Spinal cord (tissue), 10 donors: Measurements from ENCODE around the gene RAB3B. TPM values are rescaled to one million over a fixed set of nuclear protein-coding genes. Genes with fewer than 3 reads are reported as not detected.
"Not testable (repeated sequence)": the region's sequence is repeated elsewhere in the genome, so short reads cannot be mapped to it uniquely, and the experiment has no call there.

Experiments used
- DNase-seq, 6 donors: peaks; one replicate each; pipeline versions ENCODE4 v3.0.0 to v3.0.0-alpha.2; 2013 to 2015; ENCODE audit warnings: low spot score in 6 of 6, low read depth in 4 of 6
- H3K27ac ChIP-seq: one replicate; pipeline ENCODE4 v1.5.1; 2013; ENCODE audit warnings: low read depth, low read length, control low read depth
- H3K27me3 ChIP-seq: one replicate; pipeline ENCODE4 v1.6.1; 2013; ENCODE audit warnings: low read length; ENCODE audit not compliant: control insufficient read depth, insufficient read depth
- H3K36me3 ChIP-seq: one replicate; pipeline ENCODE4 v1.6.1; 2013; ENCODE audit warnings: low read length; ENCODE audit not compliant: control insufficient read depth, insufficient read depth
- H3K4me1 ChIP-seq: one replicate; pipeline ENCODE4 v1.6.1; 2013; ENCODE audit warnings: low read length; ENCODE audit not compliant: control insufficient read depth, insufficient read depth
- H3K4me3 ChIP-seq: one replicate; pipeline ENCODE4 v1.5.1; 2013; ENCODE audit warnings: low read depth, low read length, control low read depth
- H3K9me3 ChIP-seq: one replicate; pipeline ENCODE4 v1.6.1; 2013; ENCODE audit warnings: low read length; ENCODE audit not compliant: control insufficient read depth, insufficient read depth
- WGBS: methylation state at CpG from one replicate; pipeline ENCODE4 v1.1.5; 2013; ENCODE audit warnings: missing lambda C conversion rate; ENCODE audit not compliant: insufficient coverage; 5-methylcytosine and 5-hydroxymethylcytosine counted together
- long read RNA-seq, 4 donors: transcript quantifications; one replicate each; lab custom pipeline, GENCODE V29; 2026
- polyA plus RNA-seq, 2 donors: library from polyadenylated mRNA; unstranded; fragments of 120-200 nt; gene quantifications; one replicate each; pipeline ENCODE4 v1.2.1, GENCODE V29; 2013; ENCODE audit not compliant: insufficient read length in 2 of 2
- total RNA-seq, 2 donors: library from RNA; depleted of rRNA in 1 of 2; stranded (reverse); fragments of 120-200 nt in 1 of 2; fragments of >200 nt in 1 of 2; gene quantifications; one replicate each; pipeline versions ENCODE4 v1.2.3 to v1.2.4, GENCODE V29; 2013 to 2014
- donor health status: healthy.

Gene RAB3B, protein sequence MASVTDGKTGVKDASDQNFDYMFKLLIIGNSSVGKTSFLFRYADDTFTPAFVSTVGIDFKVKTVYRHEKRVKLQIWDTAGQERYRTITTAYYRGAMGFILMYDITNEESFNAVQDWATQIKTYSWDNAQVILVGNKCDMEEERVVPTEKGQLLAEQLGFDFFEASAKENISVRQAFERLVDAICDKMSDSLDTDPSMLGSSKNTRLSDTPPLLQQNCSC
- total RNA-seq (10 to 100 TPM in 1 of 2 donors, 1 to 10 TPM in 1; 9.5 to 38.3 TPM), polyA plus RNA-seq (10 to 100 TPM; 29.7 to 38.8 TPM)
- long read RNA-seq, donor 1, full-length matches to known transcripts = 8 of 26 reads
- long read RNA-seq, donor 1, partial matches to known transcripts = 18 of 26 reads
- long read RNA-seq, donor 1, other reads (novel, unspliced or antisense) = 0 of 26 reads
- long read RNA-seq, donor 2, full-length matches to known transcripts = 3 of 3 reads
- long read RNA-seq, donor 2, partial matches to known transcripts = 0 of 3 reads
- long read RNA-seq, donor 2, other reads (novel, unspliced or antisense) = 0 of 3 reads
- long read RNA-seq, donor 3, full-length matches to known transcripts = 7 of 7 reads
- long read RNA-seq, donor 3, partial matches to known transcripts = 0 of 7 reads
- long read RNA-seq, donor 3, other reads (novel, unspliced or antisense) = 0 of 7 reads
- long read RNA-seq, donor 4 = 0 reads

DNA sequence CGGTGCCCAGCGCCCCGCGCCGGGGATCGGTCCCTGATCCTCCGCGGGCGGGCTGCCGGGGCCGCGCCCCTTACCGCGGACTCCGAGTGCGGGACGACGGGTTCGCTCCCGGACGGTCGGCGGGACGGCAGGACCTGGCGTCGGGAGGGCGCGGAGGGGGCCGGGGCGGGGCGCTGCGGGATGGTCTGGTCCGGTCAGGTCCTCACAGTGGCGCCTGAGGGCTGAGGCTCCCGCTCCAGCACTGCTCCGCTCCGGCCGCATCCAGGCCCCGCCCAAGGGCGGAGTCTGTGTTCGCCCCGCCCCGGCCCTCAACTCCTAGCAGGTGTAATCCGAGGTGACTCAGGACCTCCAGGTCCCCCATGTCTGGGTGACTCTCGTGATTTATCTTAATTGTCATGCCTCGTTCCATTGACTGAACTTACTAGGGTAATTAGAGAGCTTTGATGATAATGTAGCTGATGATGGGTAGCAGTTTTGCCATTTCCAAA, at the start of gene RAB3B:
TSS of gene RAB3B (minus strand) at position 223 of the 488 bp plus-strand sequence. CDS start 13,583 bp downstream, outside the sequence.
- Histone ChIP-seq H3K27ac (no peak within 1 kb of the TSS), H3K36me3 (no peaks in the 10 kb centered on the region), H3K4me3 (peak within 1 kb of the TSS; percentile 9), H3K27me3 (peaks cover 27% of the 10 kb centered on the region), H3K4me1 (peaks cover 5% of the 10 kb centered on the region), H3K9me3 (no peaks in the 10 kb centered on the region)
- peak in 5 of 6 donors; percentile 22 to 88 (median 38) for DNase-seq
- WGBS = under 1% methylated on average over 46 of the region's 46 CpGs

DNA sequence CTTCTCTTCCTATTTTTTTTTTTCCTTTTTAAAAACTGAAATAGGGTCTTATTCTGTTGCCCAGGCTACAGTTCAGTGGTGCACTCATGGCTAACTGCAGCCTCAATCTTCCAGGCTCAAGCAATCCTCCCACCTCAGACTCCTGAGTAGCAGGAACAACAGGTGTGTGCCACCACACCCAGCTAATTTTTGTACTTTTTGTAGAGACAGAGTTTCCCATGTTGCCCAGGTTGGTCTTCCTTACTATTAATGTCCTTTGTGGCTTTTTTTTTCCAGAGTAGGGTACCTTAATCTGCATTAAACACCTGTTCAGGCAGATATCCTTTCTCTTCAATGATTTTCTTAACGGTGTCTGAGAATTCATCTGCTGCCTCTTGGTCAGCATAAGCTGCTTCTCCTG, 47.4 kb upstream of the RAB3B start:
- no peak for DNase-seq
- WGBS = no CpG with 5 or more reads among the region's 1 CpG
- peaks cover 4% of the 10 kb centered on the region for H3K4me1 ChIP-seq
- H3K36me3 ChIP-seq = peaks cover 21% of the 10 kb centered on the region
- no peaks in the 10 kb centered on the region for H3K27me3 ChIP-seq
- H3K27ac ChIP-seq = no peak overlapping the region
- H3K9me3 ChIP-seq = no peaks in the 10 kb centered on the region
- H3K4me3 ChIP-seq = no peak overlapping the region

DNA sequence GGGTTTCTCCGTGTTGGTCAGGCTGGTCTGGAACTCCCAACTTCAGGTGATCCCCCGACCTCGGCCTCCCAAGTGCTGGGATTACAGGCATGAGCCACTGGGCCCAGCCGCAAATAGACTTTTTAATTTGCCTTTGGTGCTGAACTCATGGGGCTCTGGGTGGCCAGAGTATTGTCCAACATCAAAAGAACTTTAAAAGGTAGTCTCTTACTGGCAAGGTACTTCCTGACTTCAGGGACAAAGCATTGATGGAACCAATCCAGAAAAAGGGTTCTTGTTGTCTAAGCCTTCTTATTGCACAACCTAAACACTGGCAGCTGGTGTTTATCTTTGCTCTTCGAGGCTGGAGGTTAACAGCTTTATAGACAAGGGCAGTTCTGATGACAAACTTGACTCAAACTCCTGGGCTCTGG, 46.9 kb upstream of the RAB3B start:
- H3K36me3 ChIP-seq = peaks cover 21% of the 10 kb centered on the region
- no peaks in the 10 kb centered on the region for H3K9me3 ChIP-seq
- H3K27me3 ChIP-seq = no peaks in the 10 kb centered on the region
- DNase-seq = no peak
- 92% methylated on average over 5 of the region's 5 CpGs for WGBS
- H3K27ac ChIP-seq = no peak overlapping the region
- H3K4me3 ChIP-seq = no peak overlapping the region
- peaks cover 9% of the 10 kb centered on the region for H3K4me1 ChIP-seq

DNA sequence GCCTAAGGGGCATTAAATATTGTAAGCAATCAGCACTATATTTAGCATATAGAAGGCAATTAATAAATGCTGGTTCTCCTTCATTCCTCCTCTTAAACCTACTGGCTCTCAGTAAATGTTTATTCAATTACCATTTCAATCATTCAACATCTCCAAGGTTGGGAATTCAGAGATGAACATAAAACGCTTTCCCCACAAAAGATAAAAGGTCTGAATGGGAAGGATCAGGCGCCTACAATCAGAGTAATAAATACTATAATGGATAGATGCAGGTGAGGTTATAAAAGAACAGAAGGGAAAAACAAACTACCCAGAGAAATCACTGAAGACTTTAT, 43.5 kb upstream of the RAB3B start:
- H3K36me3 ChIP-seq = peaks cover 6% of the 10 kb centered on the region
- no peaks in the 10 kb centered on the region for H3K27me3 ChIP-seq
- H3K4me3 ChIP-seq = peak overlapping the region; percentile 87
- WGBS = no CpG with 5 or more reads among the region's 2 CpGs
- no peaks in the 10 kb centered on the region for H3K9me3 ChIP-seq
- DNase-seq = no peak
- peak overlapping the region; percentile 92 for H3K27ac ChIP-seq
- peaks cover 14% of the 10 kb centered on the region for H3K4me1 ChIP-seq

DNA sequence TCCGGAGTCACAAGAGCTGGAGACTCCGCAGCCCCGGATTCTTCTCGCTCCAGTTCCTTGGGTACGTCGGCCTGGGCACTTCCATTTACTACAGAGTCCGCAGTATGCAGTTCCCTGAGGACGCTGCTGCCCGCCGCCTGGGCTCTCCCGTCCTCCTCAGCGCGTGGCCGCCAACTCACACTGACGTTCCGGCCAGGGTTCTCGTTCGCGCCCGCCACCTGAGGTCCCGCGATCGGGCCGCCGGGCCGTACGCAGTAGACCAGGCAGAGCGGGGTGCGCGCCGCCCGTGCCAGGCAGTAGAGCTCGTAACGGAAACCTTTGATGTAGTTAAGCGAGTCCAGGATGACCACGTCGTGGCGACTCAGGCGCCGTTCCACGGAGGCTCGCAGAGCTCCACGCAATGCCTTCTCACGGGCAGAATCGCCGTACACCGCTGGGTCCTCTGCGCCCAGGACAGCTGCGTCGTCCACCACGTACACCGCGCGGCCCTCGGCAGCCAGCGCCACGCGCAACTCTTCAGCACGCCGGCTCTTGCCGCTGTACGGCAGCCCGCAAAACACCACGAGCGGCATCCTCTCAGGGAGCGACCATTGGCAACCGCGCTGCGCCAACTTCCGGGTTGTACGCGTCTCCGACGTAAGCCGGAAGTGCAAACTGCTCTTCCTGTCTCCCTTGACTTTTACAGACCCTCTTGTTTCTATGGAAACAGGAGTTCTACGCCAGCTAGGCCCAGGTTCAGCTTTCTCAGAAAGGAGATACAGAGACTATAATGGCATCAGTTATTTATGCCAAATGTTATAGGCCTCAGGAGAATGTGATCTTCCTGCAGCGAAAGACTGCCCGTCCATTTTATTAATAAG, 42.9 kb upstream of the RAB3B start, which contains the start of gene KTI12:
TSS of gene KTI12 (minus strand) at position 621 of the 860 bp plus-strand sequence. CDS start at position 572, 49 bp downstream.
- H3K4me3 ChIP-seq = peak within 1 kb of the TSS; percentile 87
- no peaks in the 10 kb centered on the region for H3K9me3 ChIP-seq
- peaks cover 6% of the 10 kb centered on the region for H3K36me3 ChIP-seq
- H3K27ac ChIP-seq = peak within 1 kb of the TSS; percentile 92
- under 1% methylated on average over 75 of the region's 78 CpGs for WGBS
- no peaks in the 10 kb centered on the region for H3K27me3 ChIP-seq
- DNase-seq = peak; percentile 83 to 99 (median 90)
- H3K4me1 ChIP-seq = peaks cover 14% of the 10 kb centered on the region

DNA sequence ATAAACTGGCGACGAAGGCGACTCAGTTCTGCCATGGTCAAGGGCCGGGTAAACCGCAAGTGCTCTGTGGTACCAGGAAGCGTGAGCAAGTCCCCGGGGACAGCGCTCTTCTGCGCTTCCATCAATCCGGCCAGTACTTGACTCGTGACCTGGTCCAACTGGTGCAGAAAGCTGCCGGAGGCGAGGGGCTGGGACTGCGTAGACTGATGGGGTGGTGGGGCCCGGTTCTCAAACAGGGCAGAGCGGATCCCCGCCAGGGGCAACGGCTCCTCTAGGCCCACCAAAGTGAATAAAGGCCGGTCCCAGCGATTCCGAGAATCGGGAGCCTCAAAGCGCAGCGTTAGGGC, 42.3 kb upstream of the RAB3B start:
- H3K4me3 ChIP-seq = peak overlapping the region; percentile 87
- H3K27me3 ChIP-seq = no peaks in the 10 kb centered on the region
- H3K9me3 ChIP-seq = no peaks in the 10 kb centered on the region
- peaks cover 5% of the 10 kb centered on the region for H3K36me3 ChIP-seq
- no peak for DNase-seq
- 11% methylated on average over 24 of the region's 24 CpGs for WGBS
- peaks cover 14% of the 10 kb centered on the region for H3K4me1 ChIP-seq
- H3K27ac ChIP-seq = peak overlapping the region; percentile 92

DNA sequence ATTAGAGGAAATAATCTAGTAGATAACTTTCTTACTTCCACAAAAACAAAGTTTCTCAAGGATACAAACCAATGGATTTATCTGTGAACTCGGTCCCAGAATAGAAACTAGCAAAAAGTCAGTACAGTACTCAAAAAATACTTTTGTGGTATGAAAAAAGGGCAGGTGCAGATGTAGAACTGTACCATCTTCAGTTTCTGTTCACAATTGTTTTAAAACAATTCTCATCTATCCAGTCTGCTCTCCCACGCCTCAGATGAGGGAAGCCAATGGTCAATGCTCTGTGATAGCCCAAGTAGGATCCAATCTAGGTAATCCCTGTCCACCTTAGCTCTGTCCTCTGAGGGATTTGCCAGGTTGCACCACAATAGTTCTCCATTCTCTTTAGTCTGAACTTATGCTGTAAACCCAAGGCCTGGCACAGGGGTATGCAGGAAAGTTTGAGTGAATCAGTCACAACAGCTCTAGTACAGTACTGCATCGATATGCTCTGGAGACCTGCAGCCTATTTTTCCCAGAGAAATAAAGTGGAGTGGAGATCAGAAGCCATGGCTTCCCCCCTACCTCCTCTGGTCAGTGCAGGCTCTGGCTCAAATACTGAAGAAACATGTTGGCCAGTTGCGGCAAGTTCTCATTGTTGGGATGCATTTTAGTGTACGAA, 41.8 kb upstream of the RAB3B start:
- WGBS = 73% methylated on average over 4 of the region's 5 CpGs
- DNase-seq = no peak
- H3K27me3 ChIP-seq = no peaks in the 10 kb centered on the region
- peak overlapping the region; percentile 87 for H3K4me3 ChIP-seq
- peaks cover 7% of the 10 kb centered on the region for H3K36me3 ChIP-seq
- H3K27ac ChIP-seq = peak overlapping the region; percentile 92
- peaks cover 14% of the 10 kb centered on the region for H3K4me1 ChIP-seq
- H3K9me3 ChIP-seq = no peaks in the 10 kb centered on the region

DNA sequence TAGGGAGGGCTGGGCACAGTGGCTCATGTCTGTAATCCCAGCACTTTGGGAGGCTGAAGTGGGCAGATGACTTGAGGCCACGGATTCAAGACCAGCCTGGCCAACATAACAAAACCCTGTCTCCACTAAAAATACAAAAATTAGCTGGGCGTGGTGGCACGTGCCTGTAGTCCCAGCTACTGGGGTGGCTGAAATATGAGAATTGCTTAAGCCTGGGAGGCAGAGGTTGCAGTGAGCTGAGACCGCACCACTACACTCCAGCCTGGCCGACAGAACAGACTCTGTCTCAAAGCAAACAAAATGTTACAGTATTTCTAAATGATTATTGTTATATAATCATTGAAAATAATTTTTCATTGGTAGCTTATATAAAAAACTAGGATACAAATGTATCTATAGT, 38.3 kb upstream of the RAB3B start:
- not testable (repeated sequence) for H3K4me3 ChIP-seq, H3K9me3 ChIP-seq, H3K27me3 ChIP-seq, DNase-seq, H3K27ac ChIP-seq
- H3K4me1 ChIP-seq = peaks cover 14% of the 10 kb centered on the region
- peaks cover 19% of the 10 kb centered on the region for H3K36me3 ChIP-seq
- no CpG with 5 or more reads among the region's 5 CpGs for WGBS

DNA sequence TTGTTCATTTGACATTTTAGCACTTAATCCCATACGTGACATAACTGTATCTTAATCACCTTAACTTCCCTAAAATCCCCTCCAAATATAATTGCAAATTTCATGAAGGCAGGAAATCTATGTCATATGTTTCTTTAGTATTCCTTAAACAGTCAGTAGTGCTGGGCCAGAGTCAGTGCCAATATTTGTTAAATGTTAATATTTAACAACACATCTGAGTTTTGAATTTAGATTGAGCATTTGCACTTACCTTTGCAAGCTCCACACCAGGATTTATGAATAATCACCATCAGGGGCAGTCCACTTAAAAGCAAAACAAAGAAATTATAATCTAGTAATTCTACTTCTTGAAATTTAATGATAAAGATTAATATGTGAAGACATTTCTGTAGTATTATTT, 37.8 kb upstream of the RAB3B start:
- H3K9me3 ChIP-seq = no peaks in the 10 kb centered on the region
- no peak for DNase-seq
- H3K4me3 ChIP-seq = no peak overlapping the region
- H3K4me1 ChIP-seq = peaks cover 14% of the 10 kb centered on the region
- H3K27me3 ChIP-seq = no peaks in the 10 kb centered on the region
- H3K36me3 ChIP-seq = peaks cover 18% of the 10 kb centered on the region
- WGBS = no CpG with 5 or more reads among the region's 1 CpG
- no peak overlapping the region for H3K27ac ChIP-seq
